Measurements from ENCODE around the gene TAB3. TPM values are rescaled to one million over a fixed set of nuclear protein-coding genes. Genes with fewer than 3 reads are reported as not detected.

Gene TAB3
- total RNA-seq, 1 donor from 2014 or later: 4.5 TPM

Other genes with a start within 250 kb of the TAB3 start
- gene GK, start 235.8 kb downstream of the TAB3 start, total RNA-seq: 3.9 and 4.5 TPM in 2 replicates
- not detected in 2 replicates for gene FTHL17, start 182.8 kb upstream of the TAB3 start, total RNA-seq

All from dermis microvascular lymphatic vessel endothelial cell (primary cell).